ENCODE measurements around the gene NELFCD. TPM values are rescaled to one million over a fixed set of nuclear protein-coding genes. Genes with fewer than 3 reads are reported as not detected.

The NELFCD gene
- total and polyA plus RNA-seq, 2 donors = 42.2 to 60.6 TPM

- Histone ChIP-seq H3K27me3 (ENCODE audit: control insufficient read depth in 2 of 2, insufficient read depth in 1 of 2, low read length in 1 of 2) (no peaks in the 10 kb centered on the region), H3K9me3 (ENCODE audit: control insufficient read depth in 2 of 2, insufficient read depth in 1 of 2, low read length in 1 of 2) (no peaks in the 10 kb centered on the region), H3K4me3 (ENCODE audit: low read length in 2 of 2) (no peak overlapping the region), H3K36me3 (ENCODE audit: control insufficient read depth in 2 of 2, insufficient read depth in 2 of 2, low read length in 1 of 2) (peaks cover 41 to 60% of the 10 kb centered on the region in 2 donors), H3K27ac (ENCODE audit: low read depth in 1 of 2, low read length in 1 of 2) (no peak overlapping the region), H3K4me1 (ENCODE audit: control insufficient read depth in 2 of 2, insufficient read depth in 2 of 2, low read length in 2 of 2) (no peaks in the 10 kb centered on the region)
- DNase-seq (ENCODE audit: low read depth in 6 of 9, low spot score in 9 of 9) = no peak
- WGBS = over 99% methylated on average over 24 of the region's 24 CpGs
Observed at GRCh38 chr20:59024111-59024530, 43.1 kb downstream of the NELFCD start.

- peaks cover 41 to 69% of the 10 kb centered on the region in 2 donors for H3K36me3 ChIP-seq (ENCODE audit: control insufficient read depth in 2 of 2, insufficient read depth in 2 of 2, low read length in 1 of 2)
- H3K27me3 ChIP-seq (ENCODE audit: control insufficient read depth in 2 of 2, insufficient read depth in 1 of 2, low read length in 1 of 2) = no peaks in the 10 kb centered on the region
- H3K9me3 ChIP-seq (ENCODE audit: control insufficient read depth in 2 of 2, insufficient read depth in 1 of 2, low read length in 1 of 2) = no peaks in the 10 kb centered on the region
- DNase-seq (ENCODE audit: low read depth in 6 of 9, low spot score in 9 of 9) = no peak
- no peak overlapping the region for H3K27ac ChIP-seq (ENCODE audit: low read depth in 1 of 2, low read length in 1 of 2)
- no peak overlapping the region for H3K4me3 ChIP-seq (ENCODE audit: low read length in 2 of 2)
- H3K4me1 ChIP-seq (ENCODE audit: control insufficient read depth in 2 of 2, insufficient read depth in 2 of 2, low read length in 2 of 2) = no peaks in the 10 kb centered on the region
- 96% methylated on average over 2 of the region's 2 CpGs for WGBS
Observed at GRCh38 chr20:59025086-59025485, 44.0 kb downstream of the NELFCD start.

GRCh38 chr20:59025511-59025910, 44.5 kb downstream of the NELFCD start:
- 99% methylated on average over 4 of the region's 4 CpGs for WGBS

GRCh38 chr20:59026904-59027740, 46.1 kb downstream of the NELFCD start:
- H3K27me3 ChIP-seq (ENCODE audit: control insufficient read depth in 2 of 2, insufficient read depth in 1 of 2, low read length in 1 of 2) = no peaks in the 10 kb centered on the region
- WGBS = 97% methylated on average over 5 of the region's 5 CpGs
- no peak overlapping the region for H3K27ac ChIP-seq (ENCODE audit: low read depth in 1 of 2, low read length in 1 of 2)
- H3K4me1 ChIP-seq (ENCODE audit: control insufficient read depth in 2 of 2, insufficient read depth in 2 of 2, low read length in 2 of 2) = peaks cover 10% of the 10 kb centered on the region in 2 donors
- no peak for DNase-seq (ENCODE audit: low read depth in 6 of 9, low spot score in 9 of 9)
- peaks cover 41 to 74% of the 10 kb centered on the region in 2 donors for H3K36me3 ChIP-seq (ENCODE audit: control insufficient read depth in 2 of 2, insufficient read depth in 2 of 2, low read length in 1 of 2)
- no peaks in the 10 kb centered on the region for H3K9me3 ChIP-seq (ENCODE audit: control insufficient read depth in 2 of 2, insufficient read depth in 1 of 2, low read length in 1 of 2)
- H3K4me3 ChIP-seq (ENCODE audit: low read length in 2 of 2) = no peak overlapping the region

More at GRCh38 chr20:59025511-59025910, 44.5 kb downstream of the NELFCD start:
- Histone ChIP-seq H3K4me1 (ENCODE audit: control insufficient read depth in 2 of 2, insufficient read depth in 2 of 2, low read length in 2 of 2) (no peaks in the 10 kb centered on the region), H3K27me3 (ENCODE audit: control insufficient read depth in 2 of 2, insufficient read depth in 1 of 2, low read length in 1 of 2) (no peaks in the 10 kb centered on the region), H3K36me3 (ENCODE audit: control insufficient read depth in 2 of 2, insufficient read depth in 2 of 2, low read length in 1 of 2) (peaks cover 41 to 71% of the 10 kb centered on the region in 2 donors), H3K9me3 (ENCODE audit: control insufficient read depth in 2 of 2, insufficient read depth in 1 of 2, low read length in 1 of 2) (no peaks in the 10 kb centered on the region), H3K27ac (ENCODE audit: low read depth in 1 of 2, low read length in 1 of 2) (no peak overlapping the region), H3K4me3 (ENCODE audit: low read length in 2 of 2) (no peak overlapping the region)
- DNase-seq (ENCODE audit: low read depth in 6 of 9, low spot score in 9 of 9) = no peak

- WGBS = 95% methylated on average over 8 of the region's 8 CpGs
- Histone ChIP-seq H3K4me3 (ENCODE audit: low read length in 2 of 2) (no peak overlapping the region), H3K27me3 (ENCODE audit: control insufficient read depth in 2 of 2, insufficient read depth in 1 of 2, low read length in 1 of 2) (no peaks in the 10 kb centered on the region), H3K9me3 (ENCODE audit: control insufficient read depth in 2 of 2, insufficient read depth in 1 of 2, low read length in 1 of 2) (no peaks in the 10 kb centered on the region), H3K4me1 (ENCODE audit: control insufficient read depth in 2 of 2, insufficient read depth in 2 of 2, low read length in 2 of 2) (peaks cover 12 to 14% of the 10 kb centered on the region in 2 donors), H3K27ac (ENCODE audit: low read depth in 1 of 2, low read length in 1 of 2) (no peak overlapping the region), H3K36me3 (ENCODE audit: control insufficient read depth in 2 of 2, insufficient read depth in 2 of 2, low read length in 1 of 2) (peaks cover 37 to 69% of the 10 kb centered on the region in 2 donors)
- no peak for DNase-seq (ENCODE audit: low read depth in 6 of 9, low spot score in 9 of 9)
Observed at GRCh38 chr20:59027741-59028320, 46.8 kb downstream of the NELFCD start.

- H3K4me1 ChIP-seq (ENCODE audit: control insufficient read depth in 2 of 2, insufficient read depth in 2 of 2, low read length in 2 of 2) = peaks cover 13 to 14% of the 10 kb centered on the region in 2 donors
- peaks cover 30 to 60% of the 10 kb centered on the region in 2 donors for H3K36me3 ChIP-seq (ENCODE audit: control insufficient read depth in 2 of 2, insufficient read depth in 2 of 2, low read length in 1 of 2)
- H3K27ac ChIP-seq (ENCODE audit: low read depth in 1 of 2, low read length in 1 of 2) = no peak overlapping the region
- 91% methylated on average over 2 of the region's 2 CpGs for WGBS
- no peak for DNase-seq (ENCODE audit: low read depth in 6 of 9, low spot score in 9 of 9)
- H3K9me3 ChIP-seq (ENCODE audit: control insufficient read depth in 2 of 2, insufficient read depth in 1 of 2, low read length in 1 of 2) = no peaks in the 10 kb centered on the region
- H3K27me3 ChIP-seq (ENCODE audit: control insufficient read depth in 2 of 2, insufficient read depth in 1 of 2, low read length in 1 of 2) = no peaks in the 10 kb centered on the region
- H3K4me3 ChIP-seq (ENCODE audit: low read length in 2 of 2) = no peak overlapping the region
Observed at GRCh38 chr20:59028812-59029211, 47.8 kb downstream of the NELFCD start.

GRCh38 chr20:59030911-59031563, 50.0 kb downstream of the NELFCD start:
- peaks cover 22 to 50% of the 10 kb centered on the region in 2 donors for H3K36me3 ChIP-seq (ENCODE audit: control insufficient read depth in 2 of 2, insufficient read depth in 2 of 2, low read length in 1 of 2)
- no peak for DNase-seq (ENCODE audit: low read depth in 6 of 9, low spot score in 9 of 9)
- no peaks in the 10 kb centered on the region for H3K27me3 ChIP-seq (ENCODE audit: control insufficient read depth in 2 of 2, insufficient read depth in 1 of 2, low read length in 1 of 2)
- 82% methylated on average over 7 of the region's 7 CpGs for WGBS
- peaks cover 13 to 14% of the 10 kb centered on the region in 2 donors for H3K4me1 ChIP-seq (ENCODE audit: control insufficient read depth in 2 of 2, insufficient read depth in 2 of 2, low read length in 2 of 2)
- peak overlapping the region in 1 of 2 donors; percentile 20 for H3K27ac ChIP-seq (ENCODE audit: low read depth in 1 of 2, low read length in 1 of 2)
- H3K4me3 ChIP-seq (ENCODE audit: low read length in 2 of 2) = peak overlapping the region; percentile 78 to 93
- no peaks in the 10 kb centered on the region for H3K9me3 ChIP-seq (ENCODE audit: control insufficient read depth in 2 of 2, insufficient read depth in 1 of 2, low read length in 1 of 2)

GRCh38 chr20:59031564-59032022, 50.5 kb downstream of the NELFCD start:
- 21% methylated on average over 13 of the region's 13 CpGs for WGBS
- no peaks in the 10 kb centered on the region for H3K9me3 ChIP-seq (ENCODE audit: control insufficient read depth in 2 of 2, insufficient read depth in 1 of 2, low read length in 1 of 2)
- DNase-seq (ENCODE audit: low read depth in 6 of 9, low spot score in 9 of 9) = no peak
- peak overlapping the region; percentile 78 to 93 for H3K4me3 ChIP-seq (ENCODE audit: low read length in 2 of 2)
- peak overlapping the region; percentile 91 to 98 for H3K27ac ChIP-seq (ENCODE audit: low read depth in 1 of 2, low read length in 1 of 2)
- peaks cover 27 to 53% of the 10 kb centered on the region in 2 donors for H3K36me3 ChIP-seq (ENCODE audit: control insufficient read depth in 2 of 2, insufficient read depth in 2 of 2, low read length in 1 of 2)
- peaks cover 13 to 14% of the 10 kb centered on the region in 2 donors for H3K4me1 ChIP-seq (ENCODE audit: control insufficient read depth in 2 of 2, insufficient read depth in 2 of 2, low read length in 2 of 2)
- H3K27me3 ChIP-seq (ENCODE audit: control insufficient read depth in 2 of 2, insufficient read depth in 1 of 2, low read length in 1 of 2) = no peaks in the 10 kb centered on the region

Data from thymus (tissue), 11 donors.